ENCODE data around the gene ZNF844.
"Not testable (repeated sequence)": the region's sequence is repeated elsewhere in the genome, so short reads cannot be mapped to it uniquely, and the experiment has no call there.

ZNF844 gene

GRCh38 chr19:12092065-12092867 is 27.7 kb downstream of the ZNF844 start:
- DNase-seq (ENCODE audit: low read depth) = no peak

GRCh38 chr19:12092956-12093355 is 28.4 kb downstream of the ZNF844 start:
- no peak for DNase-seq (ENCODE audit: low read depth)

- DNase-seq (ENCODE audit: low read depth) = no peak
Measured at GRCh38 chr19:12093777-12094176, 29.2 kb downstream of the ZNF844 start.

- no peak for DNase-seq (ENCODE audit: low read depth)
Measured at GRCh38 chr19:12095111-12095790, 30.7 kb downstream of the ZNF844 start.

GRCh38 chr19:12098040-12098439 is 33.5 kb downstream of the ZNF844 start:
- DNase-seq (ENCODE audit: low read depth) = no peak

- DNase-seq (ENCODE audit: low read depth) = not testable (repeated sequence)
Measured at GRCh38 chr19:12103909-12104308, 39.4 kb downstream of the ZNF844 start.

- DNase-seq (ENCODE audit: low read depth) = no peak
Measured at GRCh38 chr19:12111176-12111575, 46.6 kb downstream of the ZNF844 start.

GRCh38 chr19:12111943-12112637 is 47.6 kb downstream of the ZNF844 start:
- DNase-seq (ENCODE audit: low read depth) = no peak

GRCh38 chr19:12112701-12113100 is 48.2 kb downstream of the ZNF844 start:
- DNase-seq (ENCODE audit: low read depth) = no peak

- DNase-seq (ENCODE audit: low read depth) = no peak
Measured at GRCh38 chr19:12113121-12113520, 48.6 kb downstream of the ZNF844 start.

GRCh38 chr19:12117201-12117970 is 52.9 kb downstream of the ZNF844 start:
- no peak for DNase-seq (ENCODE audit: low read depth)

GRCh38 chr19:12126707-12127106 is 62.2 kb downstream of the ZNF844 start:
- no peak for DNase-seq (ENCODE audit: low read depth)
